SHP77 (cell line): ENCODE results near the gene MGME1.

Experiments used
- DNase-seq, 2 experiments: peaks; one replicate each; lab custom pipeline; 2025; lab: John Stamatoyannopoulos, UW

The MGME1 gene

DNA sequence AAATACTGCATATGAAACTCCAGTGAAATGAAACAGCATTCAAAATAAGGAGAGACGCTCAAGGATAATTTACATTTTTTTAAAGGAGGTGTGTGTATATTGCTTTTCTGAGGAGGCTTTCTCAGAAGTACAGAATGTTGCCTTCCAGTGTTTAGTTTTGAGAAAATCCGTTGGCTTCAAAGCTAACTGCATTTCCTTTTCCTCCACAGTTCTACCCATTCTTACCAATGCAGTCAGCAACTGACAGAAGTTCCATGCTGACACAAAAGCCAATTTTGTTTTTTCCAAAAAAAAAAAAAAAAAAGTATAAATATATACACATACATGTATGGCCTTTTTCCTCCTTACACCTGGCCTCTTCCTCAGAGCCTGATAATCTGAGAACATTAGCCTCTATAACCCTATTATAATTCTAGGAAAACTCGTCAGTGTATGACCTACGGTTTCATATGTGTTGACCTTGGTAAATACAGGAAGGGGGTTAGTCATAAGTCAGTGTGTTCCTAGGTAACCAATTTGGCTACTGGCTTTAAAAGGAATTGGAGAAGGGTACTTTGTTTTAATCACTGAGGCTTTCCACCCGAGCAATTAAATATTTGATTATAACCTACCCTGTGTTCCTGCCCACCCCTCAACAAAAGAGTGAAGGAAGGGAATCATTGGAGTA, 24.2 kb downstream of the MGME1 start:
- DNase-seq: no peak

DNA sequence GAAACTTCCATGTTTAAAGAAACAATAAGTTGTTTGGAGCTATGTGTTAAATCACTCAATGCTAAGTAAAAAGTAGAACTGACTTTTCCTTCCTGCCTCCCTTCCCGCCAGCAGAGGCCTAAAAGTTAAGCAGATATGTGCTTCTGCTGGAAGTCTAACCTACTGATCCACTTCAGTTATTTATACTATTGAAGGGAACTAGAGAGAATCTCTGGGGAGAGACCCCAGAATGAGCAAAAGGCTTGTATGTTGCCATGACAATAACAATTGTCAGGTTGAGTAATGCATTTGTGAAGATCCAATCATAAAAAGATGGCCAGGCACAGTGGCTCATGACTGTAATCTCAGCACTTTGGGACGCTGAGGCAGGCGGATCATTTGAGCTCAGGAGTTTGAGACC, 24.7 kb downstream of the MGME1 start:
- DNase-seq: no peak

DNA sequence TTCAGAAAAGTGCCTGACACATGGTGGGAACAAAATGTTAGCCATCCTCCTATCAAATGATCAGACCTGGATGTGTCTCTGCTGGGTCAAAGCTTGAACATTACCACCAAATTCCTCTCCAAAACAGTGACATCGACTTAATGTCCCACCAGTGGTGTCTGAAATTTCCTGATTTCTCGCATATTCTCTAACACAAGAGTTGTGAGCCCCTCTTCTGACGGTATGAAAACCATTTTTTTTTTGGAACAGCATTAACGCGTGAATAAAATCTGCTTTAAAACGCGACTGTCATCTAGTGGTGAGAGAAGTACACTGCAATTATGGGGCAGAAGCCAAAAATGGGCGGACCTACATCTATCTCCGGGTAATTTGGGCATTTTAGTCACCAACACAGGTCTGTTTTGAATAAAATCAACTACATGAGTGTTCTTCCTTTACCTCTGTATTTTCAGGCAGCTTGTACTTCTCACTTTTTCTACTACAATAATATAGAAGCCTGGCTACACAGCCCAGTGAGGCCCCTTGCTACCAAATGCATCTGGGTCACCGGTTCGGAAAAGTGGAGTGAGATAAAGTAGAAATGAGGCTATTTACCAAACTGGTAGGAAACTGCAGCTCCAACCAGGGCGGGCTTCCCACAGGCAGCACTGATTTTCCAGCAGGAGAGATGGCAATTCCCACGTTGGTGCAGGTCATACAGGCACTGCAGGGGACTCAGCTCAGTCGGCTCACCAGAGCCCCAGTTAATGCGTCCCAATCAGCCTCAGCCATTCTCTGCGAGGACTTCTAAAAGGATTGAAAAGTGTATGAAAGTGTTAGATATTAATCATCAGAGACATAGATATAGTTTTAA, 27.4 kb downstream of the MGME1 start:
- peak; percentile 29 to 52 for DNase-seq

DNA sequence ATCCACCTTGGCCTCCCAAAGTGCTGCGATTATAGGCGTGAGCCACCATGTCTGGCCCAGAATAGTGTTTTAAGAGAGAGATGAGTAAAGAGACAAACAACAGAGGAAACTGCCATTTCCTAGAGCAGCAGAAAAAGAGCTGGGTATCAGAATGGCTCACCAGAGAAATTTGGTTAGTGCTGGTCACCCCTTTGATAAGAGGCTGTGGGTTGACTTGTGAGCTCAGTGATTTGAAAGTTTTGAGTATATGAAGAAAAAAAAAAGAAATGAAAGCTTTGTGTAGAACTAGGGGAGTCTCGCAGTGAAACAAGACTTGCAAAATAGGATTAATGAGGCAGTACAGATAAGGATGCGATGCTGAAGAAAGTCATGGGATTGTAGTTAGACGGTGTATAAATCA, 29.6 kb downstream of the MGME1 start:
- DNase-seq: no peak

DNA sequence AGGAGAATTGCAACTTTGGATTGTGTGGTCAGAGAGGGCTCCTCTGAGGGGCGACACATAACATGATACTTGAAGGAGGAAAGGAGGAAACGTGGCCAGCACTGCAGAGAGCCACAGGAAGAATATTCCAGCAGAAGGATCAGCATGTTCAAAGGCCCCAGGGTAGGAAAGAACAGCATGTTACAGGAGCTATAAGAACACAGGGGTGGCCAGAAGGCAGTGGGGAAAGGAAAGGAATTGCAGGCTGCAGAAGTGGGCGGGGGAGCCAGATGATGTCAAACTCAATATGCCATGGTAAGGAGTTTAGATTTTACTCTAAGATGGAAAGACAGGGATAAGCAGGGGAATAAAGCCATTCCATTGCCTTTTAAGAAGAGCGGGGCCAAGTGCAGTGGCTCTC, 30.7 kb downstream of the MGME1 start:
- no peak for DNase-seq

DNA sequence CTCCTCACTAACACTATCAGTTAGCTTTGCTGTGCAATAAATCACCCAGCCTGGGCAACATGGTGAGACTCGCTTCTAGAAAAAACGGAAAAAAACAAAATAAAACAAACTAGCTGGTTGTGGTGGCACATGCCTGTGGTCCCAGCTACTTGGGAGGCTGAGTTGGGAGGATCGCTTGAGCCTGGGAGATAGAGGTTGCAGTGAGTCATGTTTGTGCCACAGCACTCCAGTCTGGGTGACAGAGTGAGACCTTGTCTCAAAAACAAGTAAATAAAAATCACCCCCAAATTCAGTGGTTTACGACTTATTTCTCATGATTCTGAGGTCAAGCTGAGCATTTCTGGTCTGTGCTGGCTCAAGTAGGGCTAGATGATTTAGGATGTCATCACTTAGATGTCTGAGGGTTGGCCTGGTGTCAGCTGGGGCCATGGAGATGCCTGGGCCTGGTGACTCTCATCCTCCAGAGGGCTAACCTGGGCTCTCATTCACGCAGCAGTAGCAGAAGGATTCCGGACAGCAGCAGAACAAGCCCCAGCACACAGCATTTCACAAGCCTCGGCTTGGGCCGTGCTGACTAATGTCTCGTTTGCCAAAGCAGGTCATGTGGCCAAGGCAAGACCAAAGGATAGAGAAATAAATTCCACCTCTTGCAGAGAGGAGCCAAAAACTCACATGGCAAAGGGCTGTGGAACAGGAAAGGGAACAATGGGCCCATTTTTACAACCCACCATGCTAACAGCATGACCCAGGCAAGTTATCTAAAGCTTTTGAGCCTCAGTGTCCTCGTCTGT, 32.5 kb downstream of the MGME1 start:
- no peak for DNase-seq

DNA sequence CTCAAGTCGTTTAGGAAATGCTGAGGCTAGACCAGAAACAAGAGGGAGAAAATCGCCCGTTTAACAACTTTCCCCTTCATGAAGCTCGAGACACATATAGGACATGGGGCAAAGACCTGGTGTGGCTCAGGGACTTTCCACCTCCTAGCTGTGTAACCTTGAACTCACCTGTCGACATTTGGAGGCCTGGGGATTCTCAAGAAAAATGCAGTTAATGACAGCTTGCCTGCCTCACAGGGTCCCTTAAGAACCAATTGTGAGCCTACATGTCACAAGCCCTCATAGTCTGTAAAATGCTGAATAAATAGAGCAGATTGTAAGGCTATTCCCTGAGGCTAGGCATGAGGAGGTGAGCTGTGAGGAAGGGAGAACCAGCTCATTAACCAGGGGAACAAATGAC, 35.1 kb downstream of the MGME1 start:
- no peak for DNase-seq

DNA sequence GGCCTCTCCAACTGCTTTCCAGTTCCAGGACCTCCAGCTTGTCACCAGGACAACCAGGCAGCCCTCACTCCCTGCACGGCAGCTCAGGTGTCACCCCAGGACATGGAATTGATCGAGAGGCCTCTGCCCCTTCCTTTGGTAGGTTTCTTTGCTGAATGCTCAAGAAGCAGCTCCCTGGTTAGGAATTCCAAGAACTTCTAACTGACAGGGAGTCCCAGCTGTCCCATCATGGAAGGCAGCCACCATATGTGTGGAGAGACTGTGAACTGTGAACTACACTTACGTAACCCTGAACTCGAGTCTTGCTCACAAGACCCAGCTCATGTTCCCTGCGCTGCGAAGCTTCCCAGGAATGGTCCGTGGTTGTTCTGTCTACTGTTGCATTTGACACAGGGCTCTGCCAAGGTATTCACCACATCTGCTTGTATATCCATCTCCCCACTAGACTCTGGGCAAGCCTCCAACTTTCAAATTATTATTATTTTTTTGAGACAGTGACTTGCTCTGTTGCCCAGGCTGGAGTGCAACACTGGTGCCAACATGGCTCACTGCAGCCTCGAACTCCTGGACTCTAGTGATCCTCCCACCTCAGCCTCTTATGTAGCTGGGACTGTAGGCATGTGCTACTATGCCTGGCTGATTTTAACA, 35.7 kb downstream of the MGME1 start:
- no peak for DNase-seq

DNA sequence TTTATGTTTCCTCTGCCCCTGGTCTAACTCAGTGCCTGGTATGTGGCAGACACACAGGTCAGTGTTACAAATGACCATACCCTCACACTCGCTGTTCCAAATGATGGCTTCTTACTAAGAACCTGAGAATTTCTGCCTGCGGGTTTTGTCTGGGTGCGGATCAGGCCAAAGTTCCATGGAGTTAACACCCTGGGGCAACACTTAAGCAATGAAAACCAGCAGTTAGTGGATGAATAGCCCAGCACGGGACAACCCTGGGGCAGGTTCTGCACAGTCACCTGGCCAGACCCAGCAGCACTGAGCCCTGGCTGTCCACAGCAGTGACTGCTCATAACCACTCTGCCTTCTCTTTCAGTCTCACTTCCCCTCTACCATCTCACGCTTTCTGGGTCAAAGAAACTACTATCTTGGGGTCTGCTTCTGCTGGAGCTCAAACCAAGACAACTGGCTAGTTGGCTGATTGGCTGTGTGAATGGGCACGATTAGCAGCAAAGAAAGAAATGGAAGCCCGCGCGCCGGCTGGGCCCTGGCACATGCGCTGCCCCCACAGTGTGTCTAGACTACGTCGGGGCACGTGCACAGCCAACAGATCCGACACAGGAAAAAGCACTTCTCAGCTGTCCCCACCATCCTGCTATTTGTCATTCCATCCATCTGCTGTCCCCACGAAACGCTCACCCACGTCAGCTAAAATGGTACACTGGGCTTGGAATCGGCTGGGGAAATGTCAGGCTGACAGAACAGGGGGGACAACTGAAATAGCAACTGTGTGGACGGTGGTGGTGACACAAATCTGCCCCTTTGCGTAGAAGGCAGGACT, 36.6 kb downstream of the MGME1 start:
- DNase-seq: no peak

DNA sequence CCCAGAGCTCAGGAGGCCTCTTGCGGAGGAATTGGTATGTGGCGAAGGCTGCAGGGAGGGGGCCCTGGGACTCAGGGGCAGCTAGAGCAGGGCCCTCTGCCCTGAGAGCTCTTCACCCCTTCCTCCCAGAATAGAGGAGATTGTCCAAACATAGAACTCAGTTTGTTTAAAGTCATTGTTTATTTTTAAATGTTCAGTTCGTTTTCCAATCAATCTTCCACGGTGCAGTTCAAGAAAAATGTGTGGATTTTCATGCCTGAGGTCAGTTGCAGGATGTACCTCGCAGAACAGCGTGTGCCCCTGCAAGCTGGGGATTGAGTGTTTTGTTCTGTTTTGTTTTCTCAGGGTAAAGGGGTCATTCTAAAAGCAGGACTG, 37.2 kb downstream of the MGME1 start:
- DNase-seq: no peak

DNA sequence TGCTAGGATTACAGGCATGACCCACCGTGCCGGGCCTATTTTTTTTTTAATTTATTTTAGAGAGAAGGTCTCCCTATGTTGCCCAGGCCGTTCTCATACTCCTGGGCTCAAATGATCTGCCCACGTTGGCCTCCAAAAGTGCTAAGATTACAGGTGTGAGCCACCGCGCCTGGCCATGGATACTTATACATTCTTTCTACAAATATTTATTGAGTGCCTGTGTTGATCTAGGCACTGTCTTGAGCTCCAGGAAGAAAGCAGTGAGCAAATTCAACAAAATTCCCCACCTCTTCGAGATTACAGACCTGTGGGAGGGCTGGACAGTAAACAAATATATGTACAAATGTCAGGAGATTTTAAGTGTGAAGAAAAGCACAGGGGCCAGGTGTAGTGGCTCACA, 37.9 kb downstream of the MGME1 start:
- DNase-seq: no peak

DNA sequence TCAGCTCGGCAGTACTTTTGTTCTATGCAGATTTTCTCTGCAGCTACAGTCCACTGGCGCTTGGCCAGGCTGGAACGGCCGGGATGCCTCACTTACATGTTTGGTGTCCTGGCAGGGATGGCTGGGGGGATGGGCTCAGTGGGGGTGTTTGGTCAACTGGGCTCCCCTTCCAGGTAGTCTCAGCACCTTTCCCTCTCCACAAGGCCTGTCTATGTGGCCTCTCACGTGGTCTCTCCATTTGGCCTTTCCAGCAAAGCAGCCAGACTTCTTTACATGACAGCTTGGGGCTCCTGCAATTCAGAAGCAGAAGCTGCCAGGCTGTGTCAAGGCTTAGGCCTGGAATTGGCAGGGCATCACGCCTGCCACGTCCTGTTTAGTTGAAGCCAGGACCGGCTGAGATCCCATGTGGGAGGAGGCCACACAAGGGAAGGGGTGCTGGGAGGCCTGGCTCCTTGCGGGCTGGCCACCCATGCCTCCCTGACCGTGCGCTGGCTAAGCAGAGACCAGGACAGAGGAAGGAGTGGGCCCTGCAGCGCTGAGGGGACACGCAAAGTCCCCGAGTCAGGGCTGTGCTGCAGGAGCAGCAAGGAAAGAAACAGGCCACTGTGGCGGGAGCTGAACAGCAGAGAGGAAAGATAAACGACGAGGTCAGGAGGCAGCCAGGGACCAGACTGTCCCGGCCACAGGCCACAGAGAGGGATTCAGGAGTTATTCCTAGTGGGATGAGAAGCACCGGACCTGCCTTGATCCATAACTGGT, 38.9 kb downstream of the MGME1 start:
- no peak for DNase-seq

DNA sequence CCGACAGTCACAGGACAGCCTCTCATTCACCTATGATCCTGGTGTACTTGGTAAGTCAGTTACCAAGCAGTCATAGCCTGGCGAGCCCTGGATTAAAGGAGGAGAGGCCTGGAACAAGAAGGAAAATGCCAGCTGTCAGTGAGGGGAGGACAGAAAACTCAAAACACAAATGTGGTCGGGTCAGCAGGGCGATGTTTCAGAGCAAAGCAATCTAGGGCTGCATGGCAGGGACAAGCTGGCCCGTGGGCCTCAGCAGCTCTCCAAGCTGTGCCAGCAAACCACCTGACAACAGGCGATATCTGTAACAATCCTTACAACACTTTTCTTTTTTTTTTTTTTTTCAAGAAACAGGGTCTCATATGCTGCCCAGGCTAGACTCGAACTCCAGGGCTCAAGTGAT, 40.3 kb downstream of the MGME1 start:
- DNase-seq: no peak

DNA sequence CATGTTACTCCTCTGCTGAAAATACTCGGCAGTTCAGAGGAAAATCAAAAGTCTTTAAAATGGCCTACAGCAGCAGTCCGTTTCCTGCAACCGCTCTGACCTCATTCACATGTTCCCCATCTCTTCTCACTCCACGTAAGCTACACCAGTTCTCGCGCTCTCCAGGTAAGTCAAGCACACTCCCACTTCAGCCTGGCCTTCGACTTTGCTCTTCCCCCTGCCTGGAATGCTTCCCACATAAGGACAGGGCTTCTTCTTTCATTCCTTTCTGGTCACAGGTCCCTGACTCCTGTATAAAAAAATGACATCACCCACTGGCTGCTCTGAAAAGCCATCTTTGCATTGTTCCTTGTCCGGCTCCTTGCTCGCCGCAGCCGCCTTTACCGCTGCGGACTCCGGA, 42.7 kb downstream of the MGME1 start:
- no peak for DNase-seq

DNA sequence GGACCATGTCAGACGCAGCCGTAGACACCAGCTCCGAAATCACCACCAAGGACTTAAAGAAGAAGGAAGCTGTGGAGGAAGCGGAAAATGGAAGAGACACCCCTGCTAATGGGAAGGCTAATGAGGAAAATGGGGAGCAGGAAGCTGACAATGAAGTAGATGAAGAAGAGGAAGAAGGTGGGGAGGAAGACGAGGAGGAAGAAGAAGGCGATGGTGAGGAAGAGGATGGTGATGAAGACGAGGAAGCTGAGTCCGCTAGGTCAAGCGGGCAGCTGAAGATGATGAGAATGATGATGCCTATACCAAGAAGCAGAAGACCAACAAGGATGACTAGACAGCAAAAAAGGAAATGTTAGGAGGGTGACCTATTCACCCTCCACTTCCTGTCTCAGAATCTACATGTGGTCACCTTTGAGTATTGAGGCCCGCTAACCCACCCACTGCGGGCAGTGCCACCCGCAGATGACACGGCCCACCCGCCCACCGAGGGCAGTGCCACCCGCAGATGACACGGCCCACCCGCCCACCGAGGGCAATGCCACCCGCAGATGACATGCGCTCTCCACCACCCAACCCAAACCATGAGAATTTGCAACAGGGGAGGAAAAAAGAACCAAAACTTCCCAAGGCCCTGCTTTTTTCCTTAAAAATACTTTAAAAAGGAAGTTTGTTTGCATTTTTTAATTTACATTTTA, 43.3 kb downstream of the MGME1 start:
- no peak for DNase-seq

DNA sequence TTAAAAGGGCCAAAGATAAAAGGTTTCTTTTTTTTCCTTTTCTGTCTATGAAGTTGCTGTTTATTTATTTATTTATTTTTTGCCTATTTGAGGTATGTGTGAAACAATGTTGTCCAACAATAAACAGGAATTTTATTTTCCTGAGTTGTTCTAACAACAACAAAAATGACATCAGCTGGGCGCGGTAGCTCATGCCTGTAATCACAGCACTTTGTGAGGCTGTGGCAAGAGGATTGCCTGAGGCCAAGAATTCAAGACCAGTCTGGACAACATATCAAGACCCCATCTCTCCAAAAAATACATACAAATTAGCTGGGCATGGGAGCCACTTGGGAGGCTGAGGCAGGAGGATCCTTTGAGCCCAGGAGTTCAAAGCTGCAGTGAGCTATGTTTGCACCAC, 44.1 kb downstream of the MGME1 start:
- DNase-seq: no peak

DNA sequence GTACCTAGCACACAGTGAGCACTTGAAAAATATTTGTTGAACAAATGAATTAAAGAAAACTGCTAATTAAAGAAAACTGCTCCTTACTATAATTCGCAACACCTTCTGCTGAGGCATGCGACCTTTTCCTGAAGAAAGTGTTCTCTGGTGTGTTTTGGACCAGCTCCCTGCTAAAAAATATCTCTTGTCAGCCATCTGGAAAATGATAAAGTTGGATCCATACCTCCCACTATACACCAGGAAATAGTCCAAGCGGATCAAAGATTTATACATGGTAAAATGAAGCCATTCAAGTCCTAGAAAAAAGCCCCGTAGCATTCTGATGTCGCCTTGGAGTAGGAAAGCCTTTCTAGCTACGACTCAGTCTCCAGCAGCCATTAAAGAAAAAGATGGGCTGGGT, 45.6 kb downstream of the MGME1 start:
- DNase-seq: no peak

DNA sequence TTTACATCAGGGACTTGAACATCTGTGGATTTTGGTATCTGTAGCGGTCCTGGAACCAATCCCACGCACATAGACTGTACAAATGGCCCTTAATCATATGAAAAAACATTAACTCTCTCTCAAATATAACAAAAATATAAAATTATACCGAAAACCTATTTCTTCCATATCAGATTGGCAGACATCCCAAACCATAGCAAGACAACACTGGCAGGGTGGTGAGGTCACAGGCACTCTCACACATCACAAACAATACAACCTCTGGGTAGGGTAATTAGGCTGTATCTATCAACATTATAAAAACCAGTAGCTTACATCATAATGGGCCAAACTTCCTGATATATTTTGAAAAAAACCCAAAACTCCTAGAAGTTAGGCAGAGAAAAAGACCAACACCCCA, 48.0 kb downstream of the MGME1 start:
- DNase-seq: no peak

DNA sequence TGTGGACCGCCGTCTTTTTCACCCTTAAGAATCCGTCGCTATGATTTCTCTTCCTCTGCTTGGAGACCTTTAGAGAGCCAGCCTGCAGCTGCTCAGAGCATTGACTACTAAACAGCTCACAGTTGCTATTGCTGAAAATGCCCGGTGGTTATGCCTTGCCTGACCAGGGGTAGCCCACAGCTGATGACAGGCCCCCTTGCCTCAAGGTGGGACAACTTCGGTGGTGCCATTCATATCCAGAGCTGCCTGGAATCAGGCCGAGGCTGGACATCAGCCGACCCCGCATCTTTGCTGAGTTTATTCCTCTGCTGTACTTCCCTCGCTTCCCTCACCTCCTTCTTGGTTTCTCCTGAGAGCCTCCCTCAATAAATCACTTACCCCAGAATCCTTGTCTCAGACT, 49.3 kb downstream of the MGME1 start:
- no peak for DNase-seq

DNA sequence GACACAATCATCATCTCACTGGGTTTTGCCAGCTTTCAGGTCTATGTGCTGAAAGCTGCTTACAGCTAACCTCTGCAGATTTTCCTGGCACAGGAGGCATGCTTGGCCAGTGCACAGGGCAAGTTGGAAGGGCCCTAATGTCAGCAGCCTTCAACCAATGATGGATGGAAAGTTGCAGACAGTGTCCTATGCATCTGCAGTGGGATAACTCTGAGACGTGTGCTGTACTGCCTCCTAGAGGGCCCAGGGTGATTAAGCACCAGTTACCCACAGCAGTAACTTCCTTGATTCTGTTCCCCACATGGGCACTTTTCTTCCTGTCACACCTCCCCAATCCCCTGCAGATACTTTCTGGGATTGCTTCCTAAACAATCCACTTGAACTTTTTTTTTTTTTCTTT, 50.2 kb downstream of the MGME1 start:
- DNase-seq: no peak
